Loucy (cell line): ENCODE measurements around the gene PRLR.

Source experiments
- H2AFZ ChIP-seq: fragments of 200-600 bp; sonication (generic); 2 replicates; pipeline ENCODE4 v1.6.0; 2016; ENCODE audit warnings: antibody characterized with exemption, mild to moderate bottlenecking, low read length, moderate library complexity
- H3F3A ChIP-seq: fragments of 200-600 bp; 2 replicates; pipeline ENCODE4 v1.6.0; 2016; ENCODE audit warnings: antibody characterized with exemption, low read depth, mild to moderate bottlenecking
- H3K27me3 ChIP-seq: fragments of 200-600 bp; sonication (generic); 2 replicates; pipeline ENCODE4 v1.6.1; 2014; ENCODE audit warnings: low read length, mild to moderate bottlenecking; ENCODE audit not compliant: insufficient read depth, poor library complexity, severe bottlenecking
- H3K36me3 ChIP-seq: fragments of 200-600 bp; sonication (generic); 2 replicates; pipeline ENCODE4 v1.6.1; 2016; ENCODE audit warnings: low read length; ENCODE audit not compliant: insufficient read depth
- H3K4me1 ChIP-seq: fragments of 200-600 bp; sonication (generic); 2 replicates; pipeline ENCODE4 v1.5.1; 2014; ENCODE audit warnings: low read length, mild to moderate bottlenecking; ENCODE audit not compliant: insufficient read depth, poor library complexity, severe bottlenecking
- H3K4me2 ChIP-seq: fragments of 200-600 bp; sonication (generic); 2 replicates; pipeline ENCODE4 v1.6.0; 2014; ENCODE audit warnings: antibody characterized with exemption, low read length, low read depth, mild to moderate bottlenecking; ENCODE audit not compliant: poor library complexity, severe bottlenecking
- H3K4me3 ChIP-seq: fragments of 200-600 bp; sonication (generic); 2 replicates; pipeline ENCODE4 v1.5.1; 2014; ENCODE audit warnings: low read length, mild to moderate bottlenecking, mixed read lengths; ENCODE audit not compliant: poor library complexity, severe bottlenecking
- H3K79me2 ChIP-seq: fragments of 200-600 bp; sonication (generic); 2 replicates; pipeline ENCODE4 v1.6.1; 2014; ENCODE audit warnings: low read length; ENCODE audit not compliant: insufficient read depth
- H3K9ac ChIP-seq: fragments of 200-600 bp; sonication (generic); 2 replicates; pipeline ENCODE4 v1.6.0; 2014; ENCODE audit warnings: mild to moderate bottlenecking, low read depth, low read length, moderate library complexity; ENCODE audit not compliant: poor library complexity, severe bottlenecking
- H3K9me2 ChIP-seq: fragments of 200-600 bp; sonication (generic); replicated peaks from 2 replicates; pipeline ENCODE4 v1.6.1; 2016; ENCODE audit warnings: low read depth, low read length, mixed read lengths
- H3K9me3 ChIP-seq: fragments of 200-600 bp; sonication (generic); 2 replicates; pipeline ENCODE4 v1.6.1; 2014; ENCODE audit warnings: mild to moderate bottlenecking, antibody characterized with exemption, low read length, low read depth; ENCODE audit not compliant: insufficient read depth
- H4K20me1 ChIP-seq: fragments of 200-600 bp; sonication (generic); 2 replicates; pipeline ENCODE4 v1.6.0; 2014; ENCODE audit warnings: antibody characterized with exemption, low read length, mild to moderate bottlenecking; ENCODE audit not compliant: insufficient read depth, poor library complexity, severe bottlenecking
- CTCF ChIP-seq: fragments of 200-600 bp; sonication (generic); conservative IDR thresholded peaks from 2 replicates; pipeline ENCODE4 v1.5.1; 2014; ENCODE audit warnings: mild to moderate bottlenecking, antibody characterized with exemption, low read length
- EZH2phosphoT487 ChIP-seq: fragments of 200-600 bp; IDR thresholded peaks from 2 replicates; pipeline ENCODE4 v1.6.1; 2018; ENCODE audit warnings: antibody characterized with exemption, mild to moderate bottlenecking, moderate library complexity, borderline replicate concordance

Gene PRLR

GRCh38 chr5:35186749-35187148 lies 43.5 kb downstream of the PRLR start:
- H2AFZ ChIP-seq = no peak overlapping the region
- no peak overlapping the region for H3K4me3 ChIP-seq
- no peak overlapping the region for H3K4me2 ChIP-seq
- H3K9ac ChIP-seq = no peak overlapping the region
- H3K9me2 ChIP-seq = no peaks in the 10 kb centered on the region
- TF ChIP-seq EZH2phosphoT487 (no peak), CTCF (no peak)
- no peaks in the 10 kb centered on the region for H4K20me1 ChIP-seq
- H3K4me1 ChIP-seq = peaks cover 12% of the 10 kb centered on the region
- no peaks in the 10 kb centered on the region for H3K79me2 ChIP-seq
- no peaks in the 10 kb centered on the region for H3F3A ChIP-seq
- no peaks in the 10 kb centered on the region for H3K27me3 ChIP-seq
- H3K36me3 ChIP-seq = no peaks in the 10 kb centered on the region
- H3K9me3 ChIP-seq = no peaks in the 10 kb centered on the region

GRCh38 chr5:35185518-35185917 lies 44.8 kb downstream of the PRLR start:
- TF ChIP-seq EZH2phosphoT487 (no peak), CTCF (no peak)

GRCh38 chr5:35183556-35183955 lies 46.7 kb downstream of the PRLR start:
- no peaks in the 10 kb centered on the region for H3F3A ChIP-seq
- no peak for TF ChIP-seq EZH2phosphoT487
- TF ChIP-seq CTCF = 0 out of 2 replicates have a peak, but pooled peaks have one; percentile 3
- no peaks in the 10 kb centered on the region for H3K9me3 ChIP-seq
- no peak overlapping the region for H2AFZ ChIP-seq
- no peak overlapping the region for H3K4me2 ChIP-seq
- H4K20me1 ChIP-seq = no peaks in the 10 kb centered on the region
- no peaks in the 10 kb centered on the region for H3K79me2 ChIP-seq
- no peaks in the 10 kb centered on the region for H3K27me3 ChIP-seq
- H3K4me3 ChIP-seq = no peak overlapping the region
- no peak overlapping the region for H3K9ac ChIP-seq
- H3K36me3 ChIP-seq = no peaks in the 10 kb centered on the region
- H3K9me2 ChIP-seq = no peaks in the 10 kb centered on the region
- peaks cover 12% of the 10 kb centered on the region for H3K4me1 ChIP-seq

More at GRCh38 chr5:35185518-35185917, 44.8 kb downstream of the PRLR start:
- H3K27me3 ChIP-seq = no peaks in the 10 kb centered on the region
- no peak overlapping the region for H3K4me2 ChIP-seq
- H4K20me1 ChIP-seq = no peaks in the 10 kb centered on the region
- H3K4me3 ChIP-seq = no peak overlapping the region
- H3K36me3 ChIP-seq = no peaks in the 10 kb centered on the region
- H3K9me2 ChIP-seq = no peaks in the 10 kb centered on the region
- no peaks in the 10 kb centered on the region for H3K79me2 ChIP-seq
- no peaks in the 10 kb centered on the region for H3K9me3 ChIP-seq
- peaks cover 12% of the 10 kb centered on the region for H3K4me1 ChIP-seq
- H3K9ac ChIP-seq = no peak overlapping the region
- no peak overlapping the region for H2AFZ ChIP-seq
- H3F3A ChIP-seq = no peaks in the 10 kb centered on the region
